ENCODE measurements around the gene ARHGAP15. TPM values are rescaled to one million over a fixed set of nuclear protein-coding genes. Genes with fewer than 3 reads are reported as not detected.

The ARHGAP15 gene
- total RNA-seq, 1 experiment from 2014 or later: 0.42 TPM

DNA sequence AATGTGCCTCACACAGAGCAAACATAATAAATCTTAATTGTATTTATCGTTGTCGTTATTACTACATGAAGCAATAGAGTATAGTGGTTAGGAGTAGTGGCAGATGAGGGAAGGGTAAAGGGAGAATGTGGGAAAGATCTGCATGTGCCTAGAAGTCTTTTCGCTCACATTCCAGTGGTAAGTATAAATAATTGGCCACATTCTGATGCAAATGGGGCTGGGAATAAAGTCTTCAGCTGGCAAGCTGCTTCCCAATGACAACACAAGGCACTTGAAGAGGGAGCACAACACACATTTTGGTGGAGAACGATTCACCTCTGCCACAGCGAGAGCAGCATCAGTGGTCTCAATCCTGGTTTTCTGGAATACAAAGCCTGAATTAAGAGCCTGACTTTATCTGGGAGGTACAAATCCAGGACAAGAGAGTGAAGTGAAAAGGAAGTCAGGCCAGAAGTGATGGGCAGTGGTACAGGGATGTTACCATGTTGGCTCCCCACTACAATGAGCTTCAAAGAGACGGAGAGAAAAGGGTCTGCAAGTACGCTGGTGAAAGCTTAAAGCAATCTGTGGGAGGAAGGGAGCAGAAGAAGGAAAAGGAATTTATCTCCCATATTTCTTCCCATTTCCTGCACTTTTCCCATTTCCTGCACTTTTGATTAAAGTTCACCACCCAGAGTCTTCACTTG lies 112.3 kb downstream of the ARHGAP15 start:
- ChIA-PET CTCF (no interaction called here), RAD21 (ENCODE audit: low non-redundant PET in 1 of 2, low total read pairs in 2 of 2, uncharacterized antibody in 2 of 2, unreplicated experiment in 2 of 2) (interaction anchor here in 1 of 2 experiments (0.5 kb wide), 1 partner anchor 130 kb away, joined by 3 read pairs; no protein-coding TSS in a partner anchor), POLR2A (no interaction called here)
- no peak overlapping the region for H3K4me2 ChIP-seq (ENCODE audit: low read length)
- TF ChIP-seq EZH2phosphoT487 (IDR thresholded peaks at IDR 0.05; ENCODE audit: borderline replicate concordance) (no peak), SRF (IDR thresholded peaks at IDR 0.05; ENCODE audit: low read depth) (no peak), ZFX (IDR thresholded peaks at IDR 0.05) (no peak), YY1 (IDR thresholded peaks at IDR 0.05; ENCODE audit: extremely low read depth, insufficient replicate concordance, low read depth, low read length) (no peak), JUND (IDR thresholded peaks at IDR 0.05) (no peak), SP1 (IDR thresholded peaks at IDR 0.05; ENCODE audit: low read depth) (no peak), CEBPB (IDR thresholded peaks at IDR 0.05; ENCODE audit: low read depth) (no peak), SIN3A (IDR thresholded peaks at IDR 0.05; ENCODE audit: low read depth) (no peak), RAD21 (IDR thresholded peaks at IDR 0.05; ENCODE audit: low read depth) (no peak), CBX3 (IDR thresholded peaks at IDR 0.05; ENCODE audit: low read depth) (no peak), ELF1 (IDR thresholded peaks at IDR 0.05; ENCODE audit: borderline replicate concordance, low read depth) (no peak), POLR2AphosphoS5 (IDR thresholded peaks at IDR 0.05; ENCODE audit: low read depth, low read length) (no peak), FOSL1 (IDR thresholded peaks at IDR 0.05; ENCODE audit: low read depth) (no peak), EZH2 (IDR thresholded peaks at IDR 0.05) (no peak), POLR2A (IDR thresholded peaks at IDR 0.05; ENCODE audit: borderline replicate concordance, extremely low read depth, insufficient read depth, insufficient read length) (no peak)
- TF ChIP-seq, protein P1, sequence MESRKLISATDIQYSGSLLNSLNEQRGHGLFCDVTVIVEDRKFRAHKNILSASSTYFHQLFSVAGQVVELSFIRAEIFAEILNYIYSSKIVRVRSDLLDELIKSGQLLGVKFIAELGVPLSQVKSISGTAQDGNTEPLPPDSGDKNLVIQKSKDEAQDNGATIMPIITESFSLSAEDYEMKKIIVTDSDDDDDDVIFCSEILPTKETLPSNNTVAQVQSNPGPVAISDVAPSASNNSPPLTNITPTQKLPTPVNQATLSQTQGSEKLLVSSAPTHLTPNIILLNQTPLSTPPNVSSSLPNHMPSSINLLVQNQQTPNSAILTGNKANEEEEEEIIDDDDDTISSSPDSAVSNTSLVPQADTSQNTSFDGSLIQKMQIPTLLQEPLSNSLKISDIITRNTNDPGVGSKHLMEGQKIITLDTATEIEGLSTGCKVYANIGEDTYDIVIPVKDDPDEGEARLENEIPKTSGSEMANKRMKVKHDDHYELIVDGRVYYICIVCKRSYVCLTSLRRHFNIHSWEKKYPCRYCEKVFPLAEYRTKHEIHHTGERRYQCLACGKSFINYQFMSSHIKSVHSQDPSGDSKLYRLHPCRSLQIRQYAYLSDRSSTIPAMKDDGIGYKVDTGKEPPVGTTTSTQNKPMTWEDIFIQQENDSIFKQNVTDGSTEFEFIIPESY (IDR thresholded peaks at IDR 0.05; ENCODE audit: extremely low read depth, insufficient replicate concordance, low read length): no peak
- TF ChIP-seq, protein P2, sequence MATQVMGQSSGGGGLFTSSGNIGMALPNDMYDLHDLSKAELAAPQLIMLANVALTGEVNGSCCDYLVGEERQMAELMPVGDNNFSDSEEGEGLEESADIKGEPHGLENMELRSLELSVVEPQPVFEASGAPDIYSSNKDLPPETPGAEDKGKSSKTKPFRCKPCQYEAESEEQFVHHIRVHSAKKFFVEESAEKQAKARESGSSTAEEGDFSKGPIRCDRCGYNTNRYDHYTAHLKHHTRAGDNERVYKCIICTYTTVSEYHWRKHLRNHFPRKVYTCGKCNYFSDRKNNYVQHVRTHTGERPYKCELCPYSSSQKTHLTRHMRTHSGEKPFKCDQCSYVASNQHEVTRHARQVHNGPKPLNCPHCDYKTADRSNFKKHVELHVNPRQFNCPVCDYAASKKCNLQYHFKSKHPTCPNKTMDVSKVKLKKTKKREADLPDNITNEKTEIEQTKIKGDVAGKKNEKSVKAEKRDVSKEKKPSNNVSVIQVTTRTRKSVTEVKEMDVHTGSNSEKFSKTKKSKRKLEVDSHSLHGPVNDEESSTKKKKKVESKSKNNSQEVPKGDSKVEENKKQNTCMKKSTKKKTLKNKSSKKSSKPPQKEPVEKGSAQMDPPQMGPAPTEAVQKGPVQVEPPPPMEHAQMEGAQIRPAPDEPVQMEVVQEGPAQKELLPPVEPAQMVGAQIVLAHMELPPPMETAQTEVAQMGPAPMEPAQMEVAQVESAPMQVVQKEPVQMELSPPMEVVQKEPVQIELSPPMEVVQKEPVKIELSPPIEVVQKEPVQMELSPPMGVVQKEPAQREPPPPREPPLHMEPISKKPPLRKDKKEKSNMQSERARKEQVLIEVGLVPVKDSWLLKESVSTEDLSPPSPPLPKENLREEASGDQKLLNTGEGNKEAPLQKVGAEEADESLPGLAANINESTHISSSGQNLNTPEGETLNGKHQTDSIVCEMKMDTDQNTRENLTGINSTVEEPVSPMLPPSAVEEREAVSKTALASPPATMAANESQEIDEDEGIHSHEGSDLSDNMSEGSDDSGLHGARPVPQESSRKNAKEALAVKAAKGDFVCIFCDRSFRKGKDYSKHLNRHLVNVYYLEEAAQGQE (IDR thresholded peaks at IDR 0.05; ENCODE audit: low read depth): no peak
- TF ChIP-seq, protein P3, sequence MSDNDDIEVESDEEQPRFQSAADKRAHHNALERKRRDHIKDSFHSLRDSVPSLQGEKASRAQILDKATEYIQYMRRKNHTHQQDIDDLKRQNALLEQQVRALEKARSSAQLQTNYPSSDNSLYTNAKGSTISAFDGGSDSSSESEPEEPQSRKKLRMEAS (IDR thresholded peaks at IDR 0.05): no peak
- TF ChIP-seq, protein P4, sequence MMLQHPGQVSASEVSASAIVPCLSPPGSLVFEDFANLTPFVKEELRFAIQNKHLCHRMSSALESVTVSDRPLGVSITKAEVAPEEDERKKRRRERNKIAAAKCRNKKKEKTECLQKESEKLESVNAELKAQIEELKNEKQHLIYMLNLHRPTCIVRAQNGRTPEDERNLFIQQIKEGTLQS (IDR thresholded peaks at IDR 0.05): no peak
- DNase-seq (ENCODE audit: low read depth, low spot score): no peak
- no peak for ATAC-seq
- H3K4me1 ChIP-seq (ENCODE audit: control insufficient read depth in 1 of 2, insufficient read depth in 2 of 2, low read length in 2 of 2): no peaks in the 10 kb centered on the region
- intact Hi-C loops (cut with micrococcal nuclease): no loop called here
- H3K79me2 ChIP-seq (ENCODE audit: insufficient read depth, low read length): no peaks in the 10 kb centered on the region
- peaks cover 20% of the 10 kb centered on the region for H3K27me3 ChIP-seq (ENCODE audit: insufficient read depth, low read length)
- H3K9me3 ChIP-seq (ENCODE audit: control insufficient read depth in 1 of 2, insufficient read depth in 1 of 2, low read depth in 1 of 2, low read length in 2 of 2): no peaks in the 10 kb centered on the region
- H2AFZ ChIP-seq (ENCODE audit: low read depth, low read length, poor library complexity, severe bottlenecking): no peak overlapping the region
- BruUV-seq (replicated peaks): no TSS peak
- H3K9me2 ChIP-seq (ENCODE audit: insufficient read depth): no peaks in the 10 kb centered on the region
- H3K4me3 ChIP-seq (replicated peaks in 1 of 2; ENCODE audit: low read depth in 1 of 2, low read length in 2 of 2): no peak overlapping the region
- no peak overlapping the region for H3K9ac ChIP-seq (ENCODE audit: low read length)
- no peaks in the 10 kb centered on the region for H4K20me1 ChIP-seq (ENCODE audit: insufficient read depth)
- no peak overlapping the region for H3K27ac ChIP-seq (ENCODE audit: low read depth, low read length)
- no peaks in the 10 kb centered on the region for H3K36me3 ChIP-seq (ENCODE audit: control insufficient read depth in 1 of 2, insufficient read depth in 2 of 2, low read length in 2 of 2)
